Type B pancreatic cell (in vitro differentiated cells): Measurements from ENCODE around the gene ZSCAN29. TPM values are rescaled to one million over a fixed set of nuclear protein-coding genes. Genes with fewer than 3 reads are reported as not detected.

Experiments
- DNase-seq: peaks from one replicate; pipeline ENCODE4 v3.0.0; 2021; ENCODE audit warnings: mixed read lengths; ENCODE audit not compliant: unreplicated experiment; ENCODE audit errors: extremely low spot score
- H3K27ac Mint-ChIP-seq: 2 replicates; pipeline ENCODE4 v1.8.0; 2021; ENCODE audit warnings: mild to moderate bottlenecking, mixed read lengths
- H3K27me3 Mint-ChIP-seq: 2 replicates; pipeline ENCODE4 v1.8.0; 2021; ENCODE audit warnings: mixed read lengths
- H3K36me3 Mint-ChIP-seq: 2 replicates; pipeline ENCODE4 v1.8.0; 2021; ENCODE audit warnings: mixed read lengths
- H3K4me1 Mint-ChIP-seq: one replicate; pipeline ENCODE4 v1.8.0; 2021; ENCODE audit warnings: mixed read lengths; ENCODE audit not compliant: unreplicated experiment
- H3K4me3 Mint-ChIP-seq: 2 replicates; pipeline ENCODE4 v1.8.0; 2021; ENCODE audit warnings: mild to moderate bottlenecking, mixed read lengths
- H3K9me3 Mint-ChIP-seq: 2 replicates; pipeline ENCODE4 v1.8.0; 2021; ENCODE audit warnings: mixed read lengths
- CTCF ChIP-seq: fragments of 200-600 bp; sonication (generic); conservative IDR thresholded peaks from 2 replicates; pipeline ENCODE4 v1.5.0; 2021; ENCODE audit warnings: antibody characterized with exemption, mild to moderate bottlenecking
- long read RNA-seq: library from polyadenylated mRNA; unstranded; transcript quantifications from one replicate; pipeline ENCODE4 v2.0.0, GENCODE V29; 2020
- total RNA-seq: library from RNA; stranded (reverse); gene quantifications from 2 replicates; pipeline ENCODE4 v1.2.1, GENCODE V29; 2021; ENCODE audit warnings: low replicate concordance

The ZSCAN29 gene
- total RNA-seq, result 28.8 and 45.6 TPM in 2 replicates
- long read RNA-seq, partial matches to known transcripts, result 0 of 7 reads
- long read RNA-seq, other reads (novel, unspliced or antisense), result 7 of 7 reads

- H3K27me3 Mint-ChIP-seq, result no peaks in the 10 kb centered on the region
- peak; percentile 94 for DNase-seq
- H3K4me3 Mint-ChIP-seq, result peak within 1 kb of the TSS; percentile 96
- peaks cover 42% of the 10 kb centered on the region for H3K36me3 Mint-ChIP-seq
- peaks cover 18% of the 10 kb centered on the region for H3K9me3 Mint-ChIP-seq
- TF ChIP-seq CTCF, result peak; percentile 53
- peak within 1 kb of the TSS; percentile 91 for H3K27ac Mint-ChIP-seq
- H3K4me1 Mint-ChIP-seq, result peaks cover 44% of the 10 kb centered on the region
Measured at GRCh38 chr15:43370975-43371974, at the start of gene ZSCAN29, which contains the start of gene TUBGCP4. Gene ZSCAN29 (minus strand): TSS chr15:43371043. CDS start chr15:43369913, 1,130 bp downstream. Gene TUBGCP4 (plus strand): TSS chr15:43371101. CDS start chr15:43371355, 254 bp downstream.

GRCh38 chr15:43420435-43420834 is 49.6 kb upstream of the ZSCAN29 start:
- peaks cover 39% of the 10 kb centered on the region for H3K36me3 Mint-ChIP-seq

GRCh38 chr15:43414196-43414595 is 43.4 kb upstream of the ZSCAN29 start:
- Mint-ChIP-seq H3K27ac (no peak overlapping the region), H3K4me1 (no peaks in the 10 kb centered on the region), H3K9me3 (no peaks in the 10 kb centered on the region), H3K27me3 (no peaks in the 10 kb centered on the region), H3K36me3 (peaks cover 52% of the 10 kb centered on the region), H3K4me3 (no peak overlapping the region)
- DNase-seq, result no peak
- TF ChIP-seq CTCF, result no peak

More at GRCh38 chr15:43420435-43420834, 49.6 kb upstream of the ZSCAN29 start:
- no peak for TF ChIP-seq CTCF
- H3K27me3 Mint-ChIP-seq, result no peaks in the 10 kb centered on the region
- H3K9me3 Mint-ChIP-seq, result no peaks in the 10 kb centered on the region
- no peak for DNase-seq
- no peaks in the 10 kb centered on the region for H3K4me1 Mint-ChIP-seq
- H3K4me3 Mint-ChIP-seq, result no peak overlapping the region
- no peak overlapping the region for H3K27ac Mint-ChIP-seq

- no peak for DNase-seq
- Mint-ChIP-seq H3K4me1 (no peaks in the 10 kb centered on the region), H3K9me3 (no peaks in the 10 kb centered on the region), H3K27me3 (no peaks in the 10 kb centered on the region), H3K27ac (peak overlapping the region; percentile 7), H3K4me3 (no peak overlapping the region), H3K36me3 (peaks cover 60% of the 10 kb centered on the region)
- no peak for TF ChIP-seq CTCF
Measured at GRCh38 chr15:43412096-43412495, 41.3 kb upstream of the ZSCAN29 start.

GRCh38 chr15:43410572-43411214 is 39.9 kb upstream of the ZSCAN29 start:
- no peaks in the 10 kb centered on the region for H3K4me1 Mint-ChIP-seq
- H3K27me3 Mint-ChIP-seq, result no peaks in the 10 kb centered on the region
- H3K4me3 Mint-ChIP-seq, result no peak overlapping the region
- no peak for TF ChIP-seq CTCF
- H3K36me3 Mint-ChIP-seq, result peaks cover 60% of the 10 kb centered on the region
- no peak for DNase-seq
- H3K27ac Mint-ChIP-seq, result peak overlapping the region; percentile 40
- H3K9me3 Mint-ChIP-seq, result no peaks in the 10 kb centered on the region
